Heart right ventricle (tissue), 16 donors: ENCODE data around the gene CYP11A1. TPM values are rescaled to one million over a fixed set of nuclear protein-coding genes. Genes with fewer than 3 reads are reported as not detected.

Source experiments
- ATAC-seq, 8 donors: fragments of 200-7000 bp; cut with Tn5 transposase; one replicate each; pipeline ENCODE4 v1.9.1; 2020; ENCODE audit warnings: mild to moderate bottlenecking in 8 of 8, moderate library complexity in 8 of 8, moderate number of reproducible peaks in 1 of 8
- DNase-seq, 2 donors: peaks; one replicate each; pipeline ENCODE4 v3.0.0-alpha.2; 2020
- H3K27ac ChIP-seq, 10 donors: fragments of 200-600 bp; sonication (generic) in 2 of 10; one replicate each; pipeline versions ENCODE4 v1.5.0 to v1.8.0; 2020 to 2022; ENCODE audit warnings: mild to moderate bottlenecking in 3 of 10
- H3K27me3 ChIP-seq, 7 donors: fragments of 200-600 bp; one replicate each; pipeline ENCODE4 v1.8.0; 2021 to 2022; ENCODE audit warnings: mild to moderate bottlenecking in 2 of 7
- H3K36me3 ChIP-seq, 9 donors: fragments of 200-600 bp; sonication (generic) in 1 of 9; one replicate each; pipeline versions ENCODE4 v1.5.0 to v1.8.0; 2020 to 2022; ENCODE audit warnings: mild to moderate bottlenecking in 2 of 9
- H3K4me1 ChIP-seq, 9 donors: fragments of 200-600 bp; sonication (generic) in 1 of 9; one replicate each; pipeline versions ENCODE4 v1.5.0 to v1.8.0; 2020 to 2022; ENCODE audit warnings: mild to moderate bottlenecking in 4 of 9
- H3K4me3 ChIP-seq, 10 donors: fragments of 200-600 bp; sonication (generic) in 2 of 10; one replicate each; pipeline versions ENCODE4 v1.5.0 to v1.8.0; 2020 to 2022; ENCODE audit warnings: mild to moderate bottlenecking in 7 of 10, moderate library complexity in 2 of 10
- H3K9me3 ChIP-seq, 11 donors: fragments of 200-600 bp in 10 of 11; sonication (generic) in 2 of 11; one replicate each; pipeline versions ENCODE4 v1.5.0 to v1.8.0; 2013 to 2022; ENCODE audit warnings: mild to moderate bottlenecking in 2 of 11, control low read depth in 1 of 11, moderate library complexity in 1 of 11
- WGBS, 2 donors: extraction: QIAGEN DNeasy Blood & Tissue Kit; methylation state at CpG; one replicate each; pipeline ENCODE4 v1.1.7; 2013; ENCODE audit warnings: inconsistent platforms in 1 of 2; 5-methylcytosine and 5-hydroxymethylcytosine counted together
- intact Hi-C, 10 donors: fragments of 100-400 bp; cut with DNase I; formaldehyde crosslinking; loops; one replicate each; pipeline versions ENCODE4 v1.11.1 to v1.14.2; 2022
- polyA plus RNA-seq, 2 donors: library from polyadenylated mRNA; stranded (reverse); fragments of 200-250 nt; gene quantifications; one replicate each; pipeline ENCODE4 v1.2.3, GENCODE V29; 2013
- total RNA-seq, 10 donors: library from RNA; stranded (reverse); fragmentation: NEBNext Ultra II Directional in 3 of 10; extraction: Animal tissue kit (Norgen Biotek cat#: 25700) in 3 of 10; gene quantifications; one replicate each; pipeline versions ENCODE4 v1.2.1 to v1.2.4, GENCODE V29; 2021 to 2023
- TF ChIP-seq, protein P1 (sequence below), 9 donors: fragments of 200-600 bp; sonication (generic) in 2 of 9; IDR thresholded peaks; one replicate each; pipeline versions ENCODE4 v1.5.0 to v1.8.0; 2021 to 2022; ENCODE audit warnings: antibody characterized with exemption in 9 of 9, mild to moderate bottlenecking in 5 of 9, moderate library complexity in 1 of 9
- donor health status: Arrhythmogenic right ventricular cardiomyopathy.
- donor health status: ischemic (EF 13 %, LVEDD 7.1; RV severe dilation, severe dysfunction).
- donor health status: healthy with polysubstance abuse.
- donor health status: DM: no; HTN: yes; CAD: no.
- donor health status: DM: no; HTN: no; CAD: no.
- donor health status: ischemic (EF 25% LVEDD 6.9; RV normal size, moderate dysfunction).
- donor health status: ischemic (EF 25% LVEDD 5.7; RV mildly dilated, moderate dysfunction).
- donor health status: healthy.
- donor health status: DM: yes; HTN: yes; CAD: no.
- donor health status: Ischemic cardiomyopathy.
- donor health status: ischemic (EF 35%, LVEDD 5.7; RV mildly dilated, moderate dysfunction).
- donor health status: nonischemic (EF 11% LVEDD 7.7; RV severe dilation, severe dysfunction).
- donor health status: DM: yes; HTN: yes; CAD: no.
- donor health status: PGD.
- donor health status: ischemic (EF 29% LVEDD 5.4; RV normal size, mild dysfunction).
- donor health status: nonischemic (EF 23%, LVEDD 6.1; RV moderate dilation, normal function).

CYP11A1 gene
- total and polyA plus RNA-seq, 12 donors, result 0.06 to 3.6 (median 2.1) TPM

DNA sequence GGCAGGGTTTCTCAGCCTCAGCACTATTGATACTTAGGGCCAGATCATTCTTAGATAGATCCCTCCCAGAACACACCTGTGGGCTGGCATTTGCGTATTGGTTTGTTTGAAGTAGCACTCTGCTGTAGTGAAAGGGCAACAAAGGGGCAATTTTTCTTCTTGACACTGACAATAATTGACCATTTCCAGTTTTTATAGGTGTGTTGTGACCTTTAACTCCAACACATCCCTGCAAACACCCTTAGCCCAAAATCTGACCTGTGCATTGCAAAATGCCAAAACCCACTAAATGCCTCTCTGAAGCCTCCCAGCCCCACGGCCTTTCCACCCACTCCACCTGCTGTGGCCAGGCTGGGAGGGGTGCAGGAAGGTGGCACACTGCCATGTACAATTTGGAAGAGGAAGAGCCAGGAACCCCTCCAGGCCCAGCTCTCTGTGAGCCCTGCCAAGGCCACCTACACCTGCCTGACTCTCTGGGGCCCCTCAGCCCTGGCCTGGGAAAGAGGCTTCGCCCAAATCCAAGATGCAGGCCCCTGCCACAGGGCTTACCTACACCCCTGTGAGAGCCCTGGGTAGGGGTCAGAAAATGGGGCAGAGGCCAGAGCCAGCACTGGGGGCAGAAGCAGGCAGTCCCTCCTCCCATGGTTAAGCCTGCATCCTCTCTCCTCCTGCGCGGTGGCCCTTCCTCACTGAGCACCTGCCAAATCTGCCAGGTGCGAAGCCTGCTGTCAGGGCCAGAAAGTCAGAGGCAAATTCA lies 9.6 kb upstream of the CYP11A1 start:
- Histone ChIP-seq H3K27me3 (peaks cover 0 to 20% (median 0%) of the 10 kb centered on the region in 7 donors), H3K27ac (no peak overlapping the region), H3K4me1 (peaks cover 7 to 32% (median 16%) of the 10 kb centered on the region in 9 donors), H3K9me3 (no peaks in the 10 kb centered on the region), H3K4me3 (no peak overlapping the region), H3K36me3 (no peaks in the 10 kb centered on the region)
- DNase-seq, result no peak
- WGBS, 2 donors, result 87 to 88% methylated on average over 6 of the region's 6 CpGs
- intact Hi-C loops, result loop anchor here in 6 of 10 donors (5.0 to 10.0 kb wide), 5 partner anchors 105 to 578 kb away; partner anchors contain the start of gene RPP25 (in 1 of the 6)
- TF ChIP-seq, protein P1, sequence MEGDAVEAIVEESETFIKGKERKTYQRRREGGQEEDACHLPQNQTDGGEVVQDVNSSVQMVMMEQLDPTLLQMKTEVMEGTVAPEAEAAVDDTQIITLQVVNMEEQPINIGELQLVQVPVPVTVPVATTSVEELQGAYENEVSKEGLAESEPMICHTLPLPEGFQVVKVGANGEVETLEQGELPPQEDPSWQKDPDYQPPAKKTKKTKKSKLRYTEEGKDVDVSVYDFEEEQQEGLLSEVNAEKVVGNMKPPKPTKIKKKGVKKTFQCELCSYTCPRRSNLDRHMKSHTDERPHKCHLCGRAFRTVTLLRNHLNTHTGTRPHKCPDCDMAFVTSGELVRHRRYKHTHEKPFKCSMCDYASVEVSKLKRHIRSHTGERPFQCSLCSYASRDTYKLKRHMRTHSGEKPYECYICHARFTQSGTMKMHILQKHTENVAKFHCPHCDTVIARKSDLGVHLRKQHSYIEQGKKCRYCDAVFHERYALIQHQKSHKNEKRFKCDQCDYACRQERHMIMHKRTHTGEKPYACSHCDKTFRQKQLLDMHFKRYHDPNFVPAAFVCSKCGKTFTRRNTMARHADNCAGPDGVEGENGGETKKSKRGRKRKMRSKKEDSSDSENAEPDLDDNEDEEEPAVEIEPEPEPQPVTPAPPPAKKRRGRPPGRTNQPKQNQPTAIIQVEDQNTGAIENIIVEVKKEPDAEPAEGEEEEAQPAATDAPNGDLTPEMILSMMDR (IDR thresholded peaks at IDR 0.05), result no peak
- ATAC-seq, result no peak

DNA sequence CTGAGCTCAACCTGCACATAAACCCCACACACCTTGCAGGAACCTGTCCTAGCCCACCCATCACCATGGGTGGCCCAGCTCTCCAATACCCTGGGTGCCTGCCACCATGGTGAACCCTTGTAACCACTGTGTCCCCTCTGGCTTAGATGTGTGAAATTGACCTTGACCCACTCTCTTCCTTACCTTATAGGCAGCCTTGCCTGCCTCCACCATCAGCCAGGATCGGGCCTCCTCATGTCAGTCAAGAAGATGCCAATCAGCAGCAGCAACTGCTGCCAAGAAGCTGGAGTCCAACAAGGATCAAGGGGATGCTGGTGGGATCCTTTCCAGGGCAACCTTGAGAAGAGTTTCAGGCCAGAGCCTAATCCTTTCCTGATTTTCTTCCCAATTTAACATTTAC lies 8.8 kb upstream of the CYP11A1 start:
- intact Hi-C loops, result loop anchor here in 6 of 10 donors (5.0 to 10.0 kb wide), 5 partner anchors 106 to 579 kb away; partner anchors contain the start of gene RPP25 (in 1 of the 6)
- Histone ChIP-seq H3K9me3 (no peaks in the 10 kb centered on the region), H3K4me1 (peaks cover 7 to 31% (median 16%) of the 10 kb centered on the region in 9 donors), H3K27me3 (peaks cover 0 to 23% (median 0%) of the 10 kb centered on the region in 7 donors), H3K4me3 (no peak overlapping the region), H3K36me3 (no peaks in the 10 kb centered on the region), H3K27ac (no peak overlapping the region)
- TF ChIP-seq, protein P1 (IDR thresholded peaks at IDR 0.05), result no peak
- DNase-seq, result no peak
- WGBS, 2 donors, result 82 to 95% methylated on average over 1 of the region's 1 CpG
- no peak for ATAC-seq

DNA sequence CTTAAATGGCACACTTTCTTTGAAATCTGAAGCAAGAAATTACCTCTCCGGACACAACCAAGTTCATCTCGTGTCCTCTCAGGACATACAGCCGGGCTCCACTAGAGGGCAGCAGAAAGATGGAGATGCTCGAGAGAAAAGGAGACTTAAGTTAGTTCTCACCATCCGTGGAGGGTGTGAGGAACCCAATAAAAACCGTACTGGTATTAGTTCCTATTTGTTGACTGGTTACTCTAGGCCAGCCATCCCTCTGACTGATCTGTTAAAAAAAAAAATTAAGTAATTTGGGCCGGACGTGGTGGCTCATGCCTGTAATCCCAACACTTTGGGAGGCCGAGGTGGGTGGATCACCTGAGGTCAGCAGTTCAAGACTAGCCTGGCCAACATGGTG lies 7.9 kb upstream of the CYP11A1 start:
- intact Hi-C loops, result loop anchor here (2.0 to 10.0 kb wide), 9 partner anchors 64 to 580 kb away; partner anchors contain the start of gene RPP25 (in 1 of the 10)
- WGBS, 2 donors, result 17 to 18% methylated on average over 9 of the region's 9 CpGs

DNA sequence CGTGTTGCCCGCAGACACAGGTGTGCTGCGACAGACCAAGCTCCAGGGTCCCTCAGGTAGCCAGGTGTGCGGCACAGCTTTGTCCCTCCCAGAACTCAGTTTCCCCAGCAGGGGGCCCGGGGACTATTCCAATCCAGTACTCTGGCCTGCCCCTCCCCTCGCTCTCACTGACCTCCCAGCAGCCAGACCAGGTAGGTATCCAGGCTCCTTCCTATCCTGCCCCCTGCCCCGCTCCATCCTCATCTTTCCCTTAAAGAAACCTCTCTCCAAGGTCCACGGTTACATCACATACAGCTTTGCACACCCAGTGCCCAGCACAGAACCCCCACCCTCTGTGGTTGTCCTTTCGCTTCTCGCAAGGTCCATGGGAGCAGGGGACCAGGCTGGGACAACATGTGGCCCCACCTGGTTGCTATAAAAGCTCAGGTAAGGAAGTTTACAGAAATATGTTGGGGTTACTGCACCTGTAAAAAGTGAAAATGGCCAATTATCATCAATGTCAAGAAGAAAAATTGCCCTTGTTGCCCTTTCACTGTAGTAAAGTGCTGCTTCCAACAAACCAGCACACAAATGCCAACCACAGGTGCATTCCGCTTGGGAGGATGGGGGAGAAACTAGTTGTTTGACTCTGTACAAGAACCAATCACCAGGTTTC lies 7.3 kb upstream of the CYP11A1 start:
- peaks cover 7 to 31% (median 16%) of the 10 kb centered on the region in 9 donors for H3K4me1 ChIP-seq
- ATAC-seq (peak in 2 of 8 donors; percentile 1 to 4), DNase-seq (no peak)
- H3K27ac ChIP-seq, result no peak overlapping the region
- intact Hi-C loops, result loop anchor here (2.0 to 10.0 kb wide), 12 partner anchors 64 to 580 kb away; partner anchors contain the start of gene RPP25 (in 1 of the 10)
- peak overlapping the region in 8 of 10 donors; percentile 45 to 80 (median 65) for H3K4me3 ChIP-seq
- no peaks in the 10 kb centered on the region for H3K36me3 ChIP-seq
- H3K9me3 ChIP-seq, result no peaks in the 10 kb centered on the region
- 24 to 26% methylated on average over 9 to 11 of the region's 11 CpGs for WGBS, 2 donors
- TF ChIP-seq, protein P1 (IDR thresholded peaks at IDR 0.05), result no peak
- H3K27me3 ChIP-seq, result peaks cover 0 to 23% (median 0%) of the 10 kb centered on the region in 7 donors

More for the DNA sequence above, 7.9 kb upstream of the CYP11A1 start:
- TF ChIP-seq, protein P1 (IDR thresholded peaks at IDR 0.05), result peak; percentile 71 to 90 (median 83)
- DNase-seq (peak; percentile 74 to 80), ATAC-seq (peak in 7 of 8 donors; percentile 52 to 75 (median 59))
- Histone ChIP-seq H3K27me3 (peaks cover 0 to 23% (median 0%) of the 10 kb centered on the region in 7 donors), H3K4me1 (peaks cover 7 to 31% (median 16%) of the 10 kb centered on the region in 9 donors), H3K36me3 (no peaks in the 10 kb centered on the region), H3K9me3 (no peaks in the 10 kb centered on the region), H3K4me3 (no peak overlapping the region), H3K27ac (no peak overlapping the region)
